RPMI8226 (cell line): ENCODE measurements around the gene CD151.
A peak's percentile ranks its signal among the peaks of the same experiment; 100 is the strongest.

Experiments used
- DNase-seq: peaks from one replicate; pipeline ENCODE4 v3.0.0-alpha.2; 2015

The CD151 gene

GRCh38 chr11:843818-844692 is 11.3 kb downstream of the CD151 start:
- peak; percentile 44 for DNase-seq

DNA sequence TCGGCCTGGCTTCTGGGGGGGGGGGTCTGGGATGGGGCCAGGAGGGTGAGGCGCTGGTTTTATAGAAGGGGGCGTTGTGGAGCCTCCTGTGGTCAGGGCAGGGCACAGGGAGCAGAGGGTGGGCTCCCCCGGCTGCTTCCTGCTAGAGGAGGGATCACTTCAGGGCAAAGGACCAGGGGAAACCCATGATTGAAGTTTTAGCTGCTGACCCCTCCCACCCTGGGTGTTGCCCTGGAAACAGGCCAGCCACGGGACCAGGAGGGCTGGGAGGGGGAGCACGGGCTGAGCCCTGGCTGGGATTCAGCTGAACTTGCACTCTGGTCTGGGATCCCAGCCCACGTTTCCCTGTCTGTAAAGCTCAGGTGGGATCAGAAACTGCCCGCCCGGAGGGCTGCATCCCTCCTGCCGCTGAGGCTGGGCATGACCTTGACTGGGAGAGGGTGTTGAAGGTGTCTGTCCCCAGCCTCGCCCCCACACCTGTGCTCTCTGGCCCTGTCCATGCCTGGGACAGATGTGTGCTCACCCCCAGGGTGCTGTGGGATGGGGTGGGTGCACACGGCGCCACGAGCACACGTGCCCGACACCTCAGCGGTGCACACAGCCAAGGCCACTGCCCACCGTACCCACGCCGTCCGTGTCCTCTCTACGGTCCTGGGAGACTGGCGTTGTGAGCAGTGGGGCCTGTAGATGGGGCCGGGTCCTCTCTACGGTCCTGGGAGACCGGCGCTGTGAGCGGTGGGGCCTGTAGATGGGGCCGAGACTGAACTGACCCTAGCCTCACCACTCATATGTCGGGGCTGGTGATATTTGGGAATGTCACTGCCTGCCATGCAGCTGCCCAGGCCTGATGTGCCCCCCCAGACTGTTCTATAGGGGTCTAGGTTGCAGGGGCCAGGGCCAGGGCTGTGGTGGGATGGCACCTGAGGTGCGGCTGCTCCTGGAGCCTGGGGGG is 12.2 kb downstream of the CD151 start:
- peak; percentile 85 for DNase-seq

GRCh38 chr11:845872-846495 is 13.2 kb downstream of the CD151 start:
- DNase-seq = no peak

GRCh38 chr11:846496-847098 is 13.8 kb downstream of the CD151 start:
- DNase-seq = no peak

DNA sequence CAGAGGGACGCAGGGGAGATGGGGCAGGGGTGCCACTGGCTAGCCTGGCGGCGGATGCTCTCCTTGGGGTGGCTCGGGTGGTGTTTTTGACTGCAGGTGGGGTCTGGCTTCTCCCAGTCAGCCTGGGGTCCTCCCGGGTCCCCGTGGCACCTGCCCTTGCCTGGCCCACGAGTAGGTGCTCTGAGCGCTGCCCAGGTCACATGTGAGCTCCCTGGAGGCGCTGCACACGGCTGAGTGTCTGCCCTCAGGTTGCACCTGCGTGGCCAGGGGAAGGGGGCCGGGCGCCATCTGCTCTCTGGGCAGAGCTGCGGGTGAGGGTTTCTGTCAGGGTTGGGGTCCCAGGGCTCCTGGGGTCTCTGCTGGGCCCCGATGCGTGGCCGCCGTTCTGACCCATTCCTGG is 15.1 kb downstream of the CD151 start:
- DNase-seq = peak; percentile 36

- peak; percentile 69 for DNase-seq
Measured at GRCh38 chr11:848380-848931, 15.7 kb downstream of the CD151 start.

GRCh38 chr11:849104-849824 is 16.5 kb downstream of the CD151 start:
- DNase-seq = peak; percentile 80

- no peak for DNase-seq
Measured at GRCh38 chr11:849951-850774, 17.4 kb downstream of the CD151 start.

DNA sequence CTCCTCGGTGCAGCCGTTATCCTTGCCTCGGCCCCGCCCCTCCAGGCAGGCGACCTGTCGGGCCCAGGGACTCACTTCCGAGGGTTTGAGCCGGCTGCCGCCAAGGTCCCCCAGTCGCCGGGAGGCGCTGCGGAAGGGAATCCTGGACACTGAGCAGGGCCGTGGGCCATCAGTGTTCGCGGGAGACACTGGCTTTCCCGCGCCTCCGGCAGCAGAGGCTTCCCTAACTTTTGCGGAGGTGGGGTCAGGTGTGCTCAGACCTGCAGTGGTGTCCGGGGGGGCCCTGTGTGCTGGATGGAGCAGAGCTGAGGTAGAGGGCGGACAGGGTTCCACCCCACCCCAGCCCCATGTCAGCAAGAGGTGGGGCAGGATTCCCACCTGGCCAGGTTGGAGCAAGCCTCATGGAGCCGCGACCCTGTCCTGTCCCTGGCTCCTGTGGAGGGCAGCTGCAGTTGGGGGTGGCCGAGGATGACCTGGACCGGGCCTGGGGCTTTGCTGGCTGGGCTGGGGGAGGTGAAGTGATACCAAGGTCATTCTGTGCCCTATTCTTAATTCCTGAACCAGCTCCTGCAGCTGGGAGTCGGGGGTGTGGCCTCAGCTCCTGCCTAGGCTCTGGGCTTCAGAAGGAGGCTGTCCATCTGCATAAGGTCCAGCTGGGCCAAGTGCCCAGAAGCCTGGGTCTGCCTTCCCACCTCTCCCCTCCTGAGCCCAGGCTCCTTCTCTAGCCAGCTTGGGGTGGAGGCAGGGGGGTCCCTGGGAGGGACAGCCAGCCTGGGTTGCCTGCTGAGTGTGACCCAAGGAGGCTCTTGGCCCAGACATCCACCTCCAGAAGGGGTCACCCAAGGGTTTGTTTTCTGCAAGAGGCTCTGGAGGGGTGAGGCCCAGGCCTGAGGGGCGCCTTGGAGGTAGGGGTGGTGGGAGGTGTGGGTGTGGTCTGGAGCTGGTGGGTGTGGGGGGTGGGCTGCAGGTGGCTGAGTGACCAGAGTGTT is 18.3 kb downstream of the CD151 start:
- no peak for DNase-seq

- DNase-seq = no peak
Measured at GRCh38 chr11:852762-853161, 20.0 kb downstream of the CD151 start.

- DNase-seq = no peak
Measured at GRCh38 chr11:853682-854448, 21.1 kb downstream of the CD151 start.

DNA sequence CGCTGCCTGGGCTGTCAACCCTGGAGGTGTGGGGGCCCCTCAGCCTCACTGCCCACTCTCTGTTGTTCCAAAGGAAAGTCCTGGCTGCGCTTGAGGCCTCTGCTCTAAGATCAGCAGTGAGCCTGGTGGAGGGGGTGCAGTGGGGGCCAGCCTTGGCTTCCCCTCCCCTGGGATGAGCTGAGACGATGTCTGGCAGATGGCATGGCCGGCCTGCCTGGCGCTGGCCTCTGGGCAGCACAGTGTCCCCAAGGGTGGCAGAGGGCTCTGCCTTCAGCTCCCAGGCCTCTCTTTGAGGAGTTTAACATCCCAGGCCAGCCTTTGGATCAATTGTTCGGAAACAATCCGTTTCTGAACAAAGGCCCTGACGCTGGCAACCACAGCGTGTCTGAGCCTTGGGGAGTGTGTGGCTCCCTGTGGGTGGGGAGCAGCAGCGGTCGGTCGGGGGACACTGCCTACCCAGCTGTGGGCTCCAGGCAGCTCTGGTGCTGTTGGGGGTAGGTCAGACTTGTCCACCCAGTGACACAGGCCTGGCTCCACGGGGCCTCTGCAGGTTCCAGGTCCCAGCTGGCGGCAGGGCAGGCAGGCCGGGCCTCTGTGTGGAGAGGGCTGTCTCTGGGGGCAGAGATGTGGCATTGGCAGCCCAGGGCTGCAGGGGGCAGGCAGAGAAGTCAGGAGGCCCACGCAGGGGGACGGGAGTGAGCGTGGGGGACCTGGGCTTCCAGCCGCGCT is 22.0 kb downstream of the CD151 start:
- DNase-seq = no peak

GRCh38 chr11:855330-855674 is 22.6 kb downstream of the CD151 start:
- DNase-seq = no peak

GRCh38 chr11:855796-856195 is 23.0 kb downstream of the CD151 start:
- DNase-seq = no peak

DNA sequence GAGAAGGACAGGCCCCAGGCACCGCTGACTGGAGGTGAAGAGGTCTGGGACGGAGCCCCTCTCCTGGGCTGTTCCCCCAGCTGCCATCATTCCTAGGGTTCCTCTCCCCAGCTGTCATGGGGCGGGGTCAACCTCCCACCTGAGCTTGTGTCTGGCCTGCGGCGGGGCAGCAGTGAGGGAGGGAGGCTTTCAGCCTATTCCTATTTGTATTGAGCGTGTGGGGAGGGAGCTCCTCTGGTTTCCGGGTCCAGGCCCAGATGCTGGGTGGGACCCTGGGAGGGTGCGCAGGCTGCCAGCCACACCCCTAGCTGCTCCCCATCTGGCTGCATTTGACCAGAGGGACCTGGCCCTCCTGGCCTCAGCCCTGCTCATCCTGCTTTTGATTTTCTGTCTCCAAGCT is 23.6 kb downstream of the CD151 start:
- no peak for DNase-seq

DNA sequence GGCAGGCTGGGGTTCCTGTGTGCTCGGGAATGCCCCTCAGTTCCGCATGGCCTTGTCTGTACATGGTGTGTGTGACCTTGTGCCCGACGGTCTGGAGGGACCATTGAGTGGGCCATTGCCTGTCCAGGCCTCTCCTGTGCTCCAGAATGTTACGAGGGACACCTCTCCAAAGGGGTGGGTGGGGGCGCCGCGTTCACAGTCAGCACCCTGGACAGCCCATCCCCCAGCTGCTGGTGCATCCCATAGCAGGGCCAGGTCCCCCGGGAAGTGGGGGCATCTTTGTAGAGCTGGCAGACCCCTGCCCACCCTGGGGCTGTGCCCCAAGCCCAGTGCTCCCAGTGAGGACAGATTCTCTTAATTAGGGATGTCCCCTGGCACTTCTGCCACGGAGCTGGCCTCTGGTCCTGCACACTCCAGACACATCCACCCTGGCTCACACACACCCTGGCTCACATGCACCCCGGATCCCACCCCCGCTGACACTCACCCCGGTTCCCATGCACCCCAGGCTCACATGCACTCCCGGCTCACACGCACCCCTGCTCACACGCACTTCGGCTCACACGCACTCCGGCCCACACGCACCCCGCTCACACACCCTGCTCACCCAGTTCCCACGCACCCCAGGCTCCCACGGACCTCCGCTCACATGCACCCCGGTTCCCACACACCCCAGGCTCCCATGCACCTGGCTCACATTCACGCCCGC is 25.5 kb downstream of the CD151 start:
- DNase-seq = no peak

DNA sequence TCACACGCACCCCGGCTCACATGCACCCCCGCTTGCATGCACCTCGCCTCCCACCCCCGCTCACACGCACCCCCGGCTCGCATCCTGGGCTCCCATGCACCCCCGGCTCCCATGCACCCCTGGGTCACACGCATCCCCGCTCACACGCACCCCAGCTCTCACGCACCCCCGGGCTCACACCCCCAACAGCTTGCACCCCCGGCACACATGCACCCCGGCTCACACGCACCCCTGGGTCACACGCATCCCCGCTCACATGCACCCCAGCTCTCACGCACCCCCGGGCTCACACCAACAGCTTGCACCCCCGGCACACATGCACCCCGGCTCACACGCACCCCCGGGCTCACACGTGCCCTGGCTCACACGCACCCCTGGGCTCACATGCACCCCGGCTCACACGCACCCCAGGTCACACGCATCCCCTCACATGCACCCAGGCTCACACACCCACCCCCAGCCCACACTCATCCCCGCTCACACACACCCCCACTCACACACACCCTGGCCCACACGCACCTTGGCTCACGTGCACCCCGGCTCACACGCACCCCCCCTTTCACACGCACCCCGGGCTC is 26.1 kb downstream of the CD151 start:
- DNase-seq = no peak
